ENCODE measurements around the gene PGLYRP1. TPM values are rescaled to one million over a fixed set of nuclear protein-coding genes. Genes with fewer than 3 reads are reported as not detected.

Gene PGLYRP1
- total RNA-seq, 1 donor from 2014 or later, result 0.54 TPM

- H3K27me3 Mint-ChIP-seq (ENCODE audit: unreplicated experiment), result peaks cover 7% of the 10 kb centered on the region
- H3K4me3 Mint-ChIP-seq (ENCODE audit: unreplicated experiment), result no peak overlapping the region
- no peak for TF ChIP-seq CTCF (IDR thresholded peaks at IDR 0.05; ENCODE audit: unreplicated experiment)
- DNase-seq (ENCODE audit: low spot score), result no peak
- H3K9me3 Mint-ChIP-seq (ENCODE audit: unreplicated experiment), result no peaks in the 10 kb centered on the region
- H3K27ac Mint-ChIP-seq (ENCODE audit: unreplicated experiment), result no peak overlapping the region
- no peaks in the 10 kb centered on the region for H3K36me3 Mint-ChIP-seq (ENCODE audit: low read depth, unreplicated experiment)
- no peaks in the 10 kb centered on the region for H3K4me1 Mint-ChIP-seq (ENCODE audit: unreplicated experiment)
Observed at GRCh38 chr19:45990113-45990728, 32.6 kb downstream of the PGLYRP1 start.

- Mint-ChIP-seq H3K4me1 (ENCODE audit: unreplicated experiment) (no peaks in the 10 kb centered on the region), H3K27ac (ENCODE audit: unreplicated experiment) (no peak overlapping the region), H3K9me3 (ENCODE audit: unreplicated experiment) (no peaks in the 10 kb centered on the region), H3K27me3 (ENCODE audit: unreplicated experiment) (peaks cover 8% of the 10 kb centered on the region), H3K4me3 (ENCODE audit: unreplicated experiment) (no peak overlapping the region), H3K36me3 (ENCODE audit: low read depth, unreplicated experiment) (no peaks in the 10 kb centered on the region)
- no peak for DNase-seq (ENCODE audit: low spot score)
- TF ChIP-seq CTCF (IDR thresholded peaks at IDR 0.05; ENCODE audit: unreplicated experiment), result no peak
Observed at GRCh38 chr19:45985321-45985720, 37.5 kb downstream of the PGLYRP1 start.

- Mint-ChIP-seq H3K27ac (ENCODE audit: unreplicated experiment) (no peak overlapping the region), H3K27me3 (ENCODE audit: unreplicated experiment) (peaks cover 1% of the 10 kb centered on the region), H3K9me3 (ENCODE audit: unreplicated experiment) (no peaks in the 10 kb centered on the region), H3K4me3 (ENCODE audit: unreplicated experiment) (no peak overlapping the region), H3K4me1 (ENCODE audit: unreplicated experiment) (no peaks in the 10 kb centered on the region), H3K36me3 (ENCODE audit: low read depth, unreplicated experiment) (no peaks in the 10 kb centered on the region)
- no peak for DNase-seq (ENCODE audit: low spot score)
- TF ChIP-seq CTCF (IDR thresholded peaks at IDR 0.05; ENCODE audit: unreplicated experiment), result no peak
Observed at GRCh38 chr19:45981350-45981749, 41.5 kb downstream of the PGLYRP1 start.

- peaks cover 4% of the 10 kb centered on the region for H3K4me1 Mint-ChIP-seq (ENCODE audit: unreplicated experiment)
- no peak for TF ChIP-seq CTCF (IDR thresholded peaks at IDR 0.05; ENCODE audit: unreplicated experiment)
- no peaks in the 10 kb centered on the region for H3K36me3 Mint-ChIP-seq (ENCODE audit: low read depth, unreplicated experiment)
- H3K27me3 Mint-ChIP-seq (ENCODE audit: unreplicated experiment), result peaks cover 2% of the 10 kb centered on the region
- no peaks in the 10 kb centered on the region for H3K9me3 Mint-ChIP-seq (ENCODE audit: unreplicated experiment)
- no peak overlapping the region for H3K4me3 Mint-ChIP-seq (ENCODE audit: unreplicated experiment)
- no peak for DNase-seq (ENCODE audit: low spot score)
- H3K27ac Mint-ChIP-seq (ENCODE audit: unreplicated experiment), result no peak overlapping the region
Observed at GRCh38 chr19:45978156-45978555, 44.7 kb downstream of the PGLYRP1 start.

- peak overlapping the region; percentile 88 for H3K27ac Mint-ChIP-seq (ENCODE audit: unreplicated experiment)
- H3K36me3 Mint-ChIP-seq (ENCODE audit: low read depth, unreplicated experiment), result peaks cover 8% of the 10 kb centered on the region
- DNase-seq (ENCODE audit: low spot score), result no peak
- H3K27me3 Mint-ChIP-seq (ENCODE audit: unreplicated experiment), result peaks cover 8% of the 10 kb centered on the region
- TF ChIP-seq CTCF (IDR thresholded peaks at IDR 0.05; ENCODE audit: unreplicated experiment), result no peak
- H3K4me1 Mint-ChIP-seq (ENCODE audit: unreplicated experiment), result peaks cover 17% of the 10 kb centered on the region
- no peak overlapping the region for H3K4me3 Mint-ChIP-seq (ENCODE audit: unreplicated experiment)
- H3K9me3 Mint-ChIP-seq (ENCODE audit: unreplicated experiment), result no peaks in the 10 kb centered on the region
Observed at GRCh38 chr19:45976178-45976577, 46.7 kb downstream of the PGLYRP1 start.

All from endothelial cell (in vitro differentiated cells).